GM19193 (cell line): Measurements from ENCODE around the gene HAS3.

Experiments
- POLR2A ChIP-seq: IDR thresholded peaks from 4 replicates; pipeline ENCODE4 v1.6.1; 2011; ENCODE audit not compliant: insufficient read depth, insufficient read length; ENCODE audit errors: extremely low read depth

HAS3 gene

DNA sequence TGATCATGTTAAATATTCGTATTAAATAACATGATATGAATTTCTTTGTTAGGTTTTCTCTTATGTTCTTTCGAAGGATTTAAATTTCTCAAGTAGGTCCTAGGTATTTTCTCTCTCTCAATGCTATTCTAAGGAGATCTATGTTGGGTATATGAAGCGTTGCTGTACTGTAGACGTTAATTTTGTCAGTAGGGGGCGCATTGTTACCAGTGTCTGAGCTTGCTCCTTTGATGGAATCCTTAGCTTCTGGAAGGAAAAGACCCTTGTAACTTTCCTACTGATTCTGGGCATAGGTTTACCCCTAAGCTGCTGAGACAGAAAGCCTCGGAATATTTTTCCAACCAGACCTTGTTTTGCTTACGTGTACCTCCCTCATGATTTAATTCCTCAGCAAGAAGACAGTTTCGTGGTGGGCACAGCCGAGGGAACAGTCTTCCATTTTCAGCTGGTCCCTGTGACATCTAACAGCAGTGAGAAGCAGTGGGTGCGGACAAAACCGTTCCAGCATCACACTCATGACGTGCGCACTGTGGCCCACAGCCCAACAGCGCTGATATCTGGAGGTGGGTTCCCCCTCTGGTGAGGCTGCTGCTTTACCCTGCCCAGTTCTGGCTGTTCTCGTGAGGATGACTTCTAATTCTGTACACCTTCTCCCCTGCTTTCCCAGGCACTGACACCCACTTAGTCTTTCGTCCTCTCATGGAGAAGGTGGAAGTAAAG, 44.9 kb downstream of the HAS3 start:
- TF ChIP-seq POLR2A = no peak

GRCh38 chr16:69157196-69157595, 51.7 kb downstream of the HAS3 start:
- TF ChIP-seq POLR2A = no peak

DNA sequence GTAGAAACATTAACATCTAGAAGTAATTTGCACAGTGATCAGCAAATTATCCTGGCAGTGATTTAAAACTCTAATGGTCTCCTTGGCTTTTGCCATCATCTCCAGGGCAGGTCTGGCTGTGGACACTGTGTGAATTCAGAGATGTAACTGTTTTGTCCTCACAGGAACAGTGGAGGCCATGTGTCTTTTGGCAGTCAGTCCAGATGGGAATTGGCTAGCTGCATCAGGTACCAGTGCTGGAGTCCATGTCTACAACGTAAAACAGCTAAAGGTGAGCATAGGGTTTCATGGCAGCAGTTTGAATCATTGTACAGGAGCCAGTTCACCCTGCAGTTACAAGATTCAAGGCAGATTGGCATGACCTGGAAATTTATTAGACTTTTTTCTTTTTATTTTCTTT, 54.7 kb downstream of the HAS3 start:
- TF ChIP-seq POLR2A = no peak

GRCh38 chr16:69165584-69165983, 60.1 kb downstream of the HAS3 start:
- TF ChIP-seq POLR2A = no peak

- no peak for TF ChIP-seq POLR2A
These were observed 60.9 kb downstream of the HAS3 start for GRCh38 chr16:69166221-69166833.

- no peak for TF ChIP-seq POLR2A
These were observed 61.8 kb downstream of the HAS3 start for GRCh38 chr16:69166946-69167930.
